ENCODE measurements around the gene MACF1. TPM values are rescaled to one million over a fixed set of nuclear protein-coding genes. Genes with fewer than 3 reads are reported as not detected.

The MACF1 gene
- total RNA-seq, 1 donor from 2014 or later: 226 TPM

GRCh38 chr1:39337067-39337466 is 132.6 kb downstream of the MACF1 start:
- Histone ChIP-seq H3K27ac (ENCODE audit: low read depth, low read length) (no peak overlapping the region), H3K4me1 (ENCODE audit: control insufficient read depth in 3 of 3, insufficient read depth in 3 of 3, low read length in 3 of 3) (no peaks in the 10 kb centered on the region), H3K9ac (ENCODE audit: low read depth in 1 of 3, low read length in 3 of 3) (no peak overlapping the region), H3K27me3 (ENCODE audit: control insufficient read depth in 3 of 3, insufficient read depth in 3 of 3, low read length in 3 of 3) (no peaks in the 10 kb centered on the region), H3K36me3 (ENCODE audit: control insufficient read depth in 3 of 3, insufficient read depth in 3 of 3, low read length in 3 of 3) (peaks cover 16 to 55% (median 45%) of the 10 kb centered on the region in 3 donors), H3K9me3 (ENCODE audit: control insufficient read depth in 3 of 3, low read length in 3 of 3) (no peaks in the 10 kb centered on the region), H3K4me3 (ENCODE audit: low read length in 3 of 3) (no peak overlapping the region)

GRCh38 chr1:39342776-39343175 is 138.3 kb downstream of the MACF1 start:
- Histone ChIP-seq H3K27ac (ENCODE audit: low read depth, low read length) (no peak overlapping the region), H3K27me3 (ENCODE audit: control insufficient read depth in 3 of 3, insufficient read depth in 3 of 3, low read length in 3 of 3) (no peaks in the 10 kb centered on the region), H3K36me3 (ENCODE audit: control insufficient read depth in 3 of 3, insufficient read depth in 3 of 3, low read length in 3 of 3) (peaks cover 5 to 48% (median 35%) of the 10 kb centered on the region in 3 donors), H3K4me1 (ENCODE audit: control insufficient read depth in 3 of 3, insufficient read depth in 3 of 3, low read length in 3 of 3) (no peaks in the 10 kb centered on the region), H3K9me3 (ENCODE audit: control insufficient read depth in 3 of 3, low read length in 3 of 3) (no peaks in the 10 kb centered on the region), H3K9ac (ENCODE audit: low read depth in 1 of 3, low read length in 3 of 3) (no peak overlapping the region), H3K4me3 (ENCODE audit: low read length in 3 of 3) (no peak overlapping the region)

GRCh38 chr1:39344394-39345154 is 140.1 kb downstream of the MACF1 start:
- no peak overlapping the region for H3K27ac ChIP-seq (ENCODE audit: low read depth, low read length)
- no peaks in the 10 kb centered on the region for H3K27me3 ChIP-seq (ENCODE audit: control insufficient read depth in 3 of 3, insufficient read depth in 3 of 3, low read length in 3 of 3)
- no peaks in the 10 kb centered on the region for H3K9me3 ChIP-seq (ENCODE audit: control insufficient read depth in 3 of 3, low read length in 3 of 3)
- H3K9ac ChIP-seq (ENCODE audit: low read depth in 1 of 3, low read length in 3 of 3): no peak overlapping the region
- H3K4me1 ChIP-seq (ENCODE audit: control insufficient read depth in 3 of 3, insufficient read depth in 3 of 3, low read length in 3 of 3): no peaks in the 10 kb centered on the region
- H3K4me3 ChIP-seq (ENCODE audit: low read length in 3 of 3): no peak overlapping the region
- peaks cover 5 to 47% (median 42%) of the 10 kb centered on the region in 3 donors for H3K36me3 ChIP-seq (ENCODE audit: control insufficient read depth in 3 of 3, insufficient read depth in 3 of 3, low read length in 3 of 3)

DNA sequence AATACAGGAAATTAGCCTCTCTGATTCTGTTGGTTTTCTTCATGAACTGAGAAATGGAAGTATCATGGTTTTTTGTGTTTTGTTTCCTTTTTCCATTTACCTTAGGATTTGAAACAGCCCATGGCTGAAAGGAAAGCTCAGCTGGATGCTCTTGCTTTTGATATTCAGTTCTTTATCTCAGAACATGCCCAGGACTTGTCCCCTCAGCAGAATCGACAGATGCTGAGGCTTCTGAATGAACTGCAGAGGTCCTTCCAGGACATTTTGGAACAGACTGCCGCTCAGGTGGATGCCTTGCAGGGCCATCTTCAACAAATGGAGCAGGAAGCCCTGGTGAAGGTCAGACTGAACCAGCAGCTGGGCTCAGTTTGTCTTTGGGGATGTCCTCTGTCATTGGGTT is 142.4 kb downstream of the MACF1 start:
- H3K27ac ChIP-seq (ENCODE audit: low read depth, low read length): no peak overlapping the region
- no peaks in the 10 kb centered on the region for H3K4me1 ChIP-seq (ENCODE audit: control insufficient read depth in 3 of 3, insufficient read depth in 3 of 3, low read length in 3 of 3)
- H3K36me3 ChIP-seq (ENCODE audit: control insufficient read depth in 3 of 3, insufficient read depth in 3 of 3, low read length in 3 of 3): peaks cover 15 to 49% (median 42%) of the 10 kb centered on the region in 3 donors
- no peak overlapping the region for H3K9ac ChIP-seq (ENCODE audit: low read depth in 1 of 3, low read length in 3 of 3)
- no peaks in the 10 kb centered on the region for H3K9me3 ChIP-seq (ENCODE audit: control insufficient read depth in 3 of 3, low read length in 3 of 3)
- no peaks in the 10 kb centered on the region for H3K27me3 ChIP-seq (ENCODE audit: control insufficient read depth in 3 of 3, insufficient read depth in 3 of 3, low read length in 3 of 3)
- H3K4me3 ChIP-seq (ENCODE audit: low read length in 3 of 3): no peak overlapping the region

DNA sequence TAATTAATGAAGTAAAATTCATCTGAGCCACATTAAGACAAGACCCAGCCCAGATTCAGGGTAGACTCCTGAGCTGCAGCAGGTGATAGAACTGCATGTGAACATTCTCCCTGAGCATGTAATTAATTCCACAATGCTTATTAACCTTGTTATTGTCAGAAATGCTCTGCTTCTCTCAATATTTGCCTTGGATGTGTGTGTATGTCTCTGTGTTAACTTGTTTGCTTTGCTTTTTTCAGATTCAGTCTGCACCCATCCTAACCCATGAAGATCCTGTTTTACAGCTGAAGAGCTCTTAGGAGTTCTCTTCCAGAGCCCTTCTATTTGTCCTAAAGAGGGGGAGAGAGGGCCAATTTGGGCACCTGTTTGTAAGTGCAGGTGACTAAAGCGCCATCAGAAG is 143.8 kb downstream of the MACF1 start:
- Histone ChIP-seq H3K36me3 (ENCODE audit: control insufficient read depth in 3 of 3, insufficient read depth in 3 of 3, low read length in 3 of 3) (peaks cover 21 to 51% (median 44%) of the 10 kb centered on the region in 3 donors), H3K4me1 (ENCODE audit: control insufficient read depth in 3 of 3, insufficient read depth in 3 of 3, low read length in 3 of 3) (no peaks in the 10 kb centered on the region), H3K9ac (ENCODE audit: low read depth in 1 of 3, low read length in 3 of 3) (no peak overlapping the region), H3K9me3 (ENCODE audit: control insufficient read depth in 3 of 3, low read length in 3 of 3) (no peaks in the 10 kb centered on the region), H3K27ac (ENCODE audit: low read depth, low read length) (no peak overlapping the region), H3K4me3 (ENCODE audit: low read length in 3 of 3) (no peak overlapping the region), H3K27me3 (ENCODE audit: control insufficient read depth in 3 of 3, insufficient read depth in 3 of 3, low read length in 3 of 3) (no peaks in the 10 kb centered on the region)

DNA sequence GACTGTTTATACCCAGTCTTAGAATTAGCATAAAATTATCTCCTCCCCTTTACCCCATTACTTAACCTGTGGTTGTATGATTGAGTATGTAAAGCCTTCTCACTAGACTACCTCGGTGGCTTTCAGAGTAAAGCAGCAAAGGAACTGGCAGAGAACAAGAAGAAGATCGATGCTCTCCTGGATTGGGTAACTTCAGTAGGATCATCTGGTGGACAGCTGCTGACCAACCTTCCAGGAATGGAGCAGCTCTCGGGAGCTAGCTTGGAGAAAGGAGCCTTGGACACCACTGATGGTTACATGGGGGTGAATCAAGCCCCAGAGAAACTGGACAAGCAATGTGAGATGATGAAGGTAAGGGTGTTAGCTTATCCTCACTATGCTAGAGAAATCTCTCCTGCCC is 148.4 kb downstream of the MACF1 start:
- Histone ChIP-seq H3K27me3 (ENCODE audit: control insufficient read depth in 3 of 3, insufficient read depth in 3 of 3, low read length in 3 of 3) (no peaks in the 10 kb centered on the region), H3K36me3 (ENCODE audit: control insufficient read depth in 3 of 3, insufficient read depth in 3 of 3, low read length in 3 of 3) (peaks cover 31 to 69% (median 68%) of the 10 kb centered on the region in 3 donors), H3K4me3 (ENCODE audit: low read length in 3 of 3) (no peak overlapping the region), H3K9ac (ENCODE audit: low read depth in 1 of 3, low read length in 3 of 3) (no peak overlapping the region), H3K27ac (ENCODE audit: low read depth, low read length) (no peak overlapping the region), H3K4me1 (ENCODE audit: control insufficient read depth in 3 of 3, insufficient read depth in 3 of 3, low read length in 3 of 3) (no peaks in the 10 kb centered on the region), H3K9me3 (ENCODE audit: control insufficient read depth in 3 of 3, low read length in 3 of 3) (no peaks in the 10 kb centered on the region)

GRCh38 chr1:39354572-39354971 is 150.1 kb downstream of the MACF1 start:
- no peak overlapping the region for H3K27ac ChIP-seq (ENCODE audit: low read depth, low read length)
- no peak overlapping the region for H3K4me3 ChIP-seq (ENCODE audit: low read length in 3 of 3)
- H3K9ac ChIP-seq (ENCODE audit: low read depth in 1 of 3, low read length in 3 of 3): no peak overlapping the region
- peaks cover 38 to 72% (median 70%) of the 10 kb centered on the region in 3 donors for H3K36me3 ChIP-seq (ENCODE audit: control insufficient read depth in 3 of 3, insufficient read depth in 3 of 3, low read length in 3 of 3)
- H3K4me1 ChIP-seq (ENCODE audit: control insufficient read depth in 3 of 3, insufficient read depth in 3 of 3, low read length in 3 of 3): peaks cover 0 to 11% (median 3%) of the 10 kb centered on the region in 3 donors
- H3K27me3 ChIP-seq (ENCODE audit: control insufficient read depth in 3 of 3, insufficient read depth in 3 of 3, low read length in 3 of 3): no peaks in the 10 kb centered on the region
- H3K9me3 ChIP-seq (ENCODE audit: control insufficient read depth in 3 of 3, low read length in 3 of 3): no peaks in the 10 kb centered on the region

- H3K27ac ChIP-seq (ENCODE audit: low read depth, low read length): no peak overlapping the region
- peaks cover 0 to 11% (median 3%) of the 10 kb centered on the region in 3 donors for H3K4me1 ChIP-seq (ENCODE audit: control insufficient read depth in 3 of 3, insufficient read depth in 3 of 3, low read length in 3 of 3)
- H3K4me3 ChIP-seq (ENCODE audit: low read length in 3 of 3): no peak overlapping the region
- no peaks in the 10 kb centered on the region for H3K9me3 ChIP-seq (ENCODE audit: control insufficient read depth in 3 of 3, low read length in 3 of 3)
- H3K9ac ChIP-seq (ENCODE audit: low read depth in 1 of 3, low read length in 3 of 3): no peak overlapping the region
- H3K36me3 ChIP-seq (ENCODE audit: control insufficient read depth in 3 of 3, insufficient read depth in 3 of 3, low read length in 3 of 3): peaks cover 31 to 63% (median 61%) of the 10 kb centered on the region in 3 donors
- H3K27me3 ChIP-seq (ENCODE audit: control insufficient read depth in 3 of 3, insufficient read depth in 3 of 3, low read length in 3 of 3): no peaks in the 10 kb centered on the region
These were observed 154.0 kb downstream of the MACF1 start for GRCh38 chr1:39358491-39358890.

DNA sequence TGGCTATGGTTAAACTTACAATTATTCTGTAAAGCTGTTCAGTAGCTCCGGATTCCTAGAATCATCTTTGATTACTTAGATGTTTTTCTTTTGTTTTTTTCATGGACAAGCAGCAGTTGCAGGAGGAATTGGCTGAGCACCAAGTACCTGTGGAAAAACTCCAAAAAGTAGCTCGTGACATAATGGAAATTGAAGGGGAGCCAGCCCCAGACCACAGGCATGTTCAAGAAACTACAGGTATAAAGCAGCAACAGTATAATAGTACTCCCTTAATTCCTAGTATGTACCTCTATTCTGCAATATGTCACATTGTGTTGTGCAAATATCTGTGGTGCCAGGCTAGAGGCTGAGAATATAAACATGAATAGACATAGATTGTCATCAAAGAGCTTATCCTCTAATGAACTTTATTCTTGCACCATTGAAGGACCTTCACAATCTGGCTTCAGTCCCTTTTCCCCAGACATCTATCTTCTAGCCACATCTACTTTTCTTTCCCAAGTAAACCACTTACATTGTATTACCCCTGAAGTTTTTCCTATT is 154.6 kb downstream of the MACF1 start:
- Histone ChIP-seq H3K4me3 (ENCODE audit: low read length in 3 of 3) (no peak overlapping the region), H3K9me3 (ENCODE audit: control insufficient read depth in 3 of 3, low read length in 3 of 3) (no peaks in the 10 kb centered on the region), H3K27me3 (ENCODE audit: control insufficient read depth in 3 of 3, insufficient read depth in 3 of 3, low read length in 3 of 3) (no peaks in the 10 kb centered on the region), H3K4me1 (ENCODE audit: control insufficient read depth in 3 of 3, insufficient read depth in 3 of 3, low read length in 3 of 3) (peaks cover 0 to 11% (median 3%) of the 10 kb centered on the region in 3 donors), H3K9ac (ENCODE audit: low read depth in 1 of 3, low read length in 3 of 3) (no peak overlapping the region), H3K27ac (ENCODE audit: low read depth, low read length) (no peak overlapping the region), H3K36me3 (ENCODE audit: control insufficient read depth in 3 of 3, insufficient read depth in 3 of 3, low read length in 3 of 3) (peaks cover 30 to 60% (median 55%) of the 10 kb centered on the region in 3 donors)

- Histone ChIP-seq H3K4me3 (ENCODE audit: low read length in 3 of 3) (no peak overlapping the region), H3K9me3 (ENCODE audit: control insufficient read depth in 3 of 3, low read length in 3 of 3) (no peaks in the 10 kb centered on the region), H3K36me3 (ENCODE audit: control insufficient read depth in 3 of 3, insufficient read depth in 3 of 3, low read length in 3 of 3) (peaks cover 27 to 54% (median 47%) of the 10 kb centered on the region in 3 donors), H3K27ac (ENCODE audit: low read depth, low read length) (no peak overlapping the region), H3K9ac (ENCODE audit: low read depth in 1 of 3, low read length in 3 of 3) (no peak overlapping the region), H3K4me1 (ENCODE audit: control insufficient read depth in 3 of 3, insufficient read depth in 3 of 3, low read length in 3 of 3) (peaks cover 0 to 11% (median 3%) of the 10 kb centered on the region in 3 donors), H3K27me3 (ENCODE audit: control insufficient read depth in 3 of 3, insufficient read depth in 3 of 3, low read length in 3 of 3) (no peaks in the 10 kb centered on the region)
These were observed 156.2 kb downstream of the MACF1 start for GRCh38 chr1:39360731-39361130.

All from skeletal muscle tissue (tissue), 4 donors.